GM18858 (cell line): ENCODE results near the gene BTNL8.

Experiments
- ATAC-seq: cut with Tn5 transposase; IDR thresholded peaks from one replicate; pipeline ENCODE4 v1.9.1; 2021; ENCODE audit not compliant: unreplicated experiment

Gene BTNL8

DNA sequence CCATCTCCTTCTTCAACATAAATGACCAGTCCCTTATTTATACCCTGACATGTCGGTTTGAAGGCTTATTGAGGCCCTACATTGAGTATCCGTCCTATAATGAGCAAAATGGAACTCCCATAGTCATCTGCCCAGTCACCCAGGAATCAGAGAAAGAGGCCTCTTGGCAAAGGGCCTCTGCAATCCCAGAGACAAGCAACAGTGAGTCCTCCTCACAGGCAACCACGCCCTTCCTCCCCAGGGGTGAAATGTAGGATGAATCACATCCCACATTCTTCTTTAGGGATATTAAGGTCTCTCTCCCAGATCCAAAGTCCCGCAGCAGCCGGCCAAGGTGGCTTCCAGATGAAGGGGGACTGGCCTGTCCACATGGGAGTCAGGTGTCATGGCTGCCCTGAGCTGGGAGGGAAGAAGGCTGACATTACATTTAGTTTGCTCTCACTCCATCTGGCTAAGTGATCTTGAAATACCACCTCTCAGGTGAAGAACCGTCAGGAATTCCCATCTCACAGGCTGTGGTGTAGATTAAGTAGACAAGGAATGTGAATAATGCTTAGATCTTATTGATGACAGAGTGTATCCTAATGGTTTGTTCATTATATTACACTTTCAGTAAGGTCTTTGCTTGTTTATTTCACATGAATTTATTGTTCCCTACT is 51.5 kb downstream of the BTNL8 start:
- ATAC-seq = no peak

DNA sequence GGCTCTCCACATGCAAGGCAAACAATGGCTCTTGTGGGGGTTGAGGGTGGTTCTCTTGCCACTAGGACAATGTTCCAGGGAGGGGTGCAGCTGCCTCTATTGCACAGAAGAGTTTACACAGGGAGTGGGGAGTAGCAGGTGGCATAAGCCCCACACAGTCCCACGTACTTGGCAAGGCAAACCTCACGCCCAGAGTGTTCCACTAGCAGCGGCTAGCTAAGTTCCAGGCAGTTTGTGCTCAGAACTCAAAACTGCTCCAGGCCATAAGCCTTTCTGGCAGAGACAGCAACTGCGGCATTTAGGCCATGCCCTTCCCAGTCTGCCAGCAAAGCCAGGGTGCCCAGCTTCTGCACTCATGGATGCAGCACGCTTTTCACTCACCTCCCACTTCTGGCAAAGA is 60.7 kb downstream of the BTNL8 start:
- no peak for ATAC-seq

DNA sequence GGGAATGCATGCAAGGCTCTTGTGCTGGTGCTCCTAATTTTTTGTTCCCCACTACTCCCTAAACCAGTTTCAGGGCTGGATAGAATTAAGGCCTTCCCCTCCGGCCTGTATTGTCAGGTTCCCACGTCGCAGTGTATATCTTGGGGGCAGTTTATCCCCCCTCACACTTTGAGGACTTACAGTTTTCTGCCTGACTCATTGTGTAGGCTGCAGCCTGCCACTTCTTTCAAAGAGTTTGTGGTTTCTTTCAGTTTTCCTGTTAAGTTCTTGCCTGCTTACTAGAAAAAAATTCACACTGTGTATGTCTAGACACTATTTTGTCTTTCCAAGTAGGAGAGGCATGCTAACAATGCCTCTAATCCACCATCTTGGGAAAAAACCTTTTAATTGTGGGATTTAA is 61.2 kb downstream of the BTNL8 start:
- ATAC-seq = no peak

DNA sequence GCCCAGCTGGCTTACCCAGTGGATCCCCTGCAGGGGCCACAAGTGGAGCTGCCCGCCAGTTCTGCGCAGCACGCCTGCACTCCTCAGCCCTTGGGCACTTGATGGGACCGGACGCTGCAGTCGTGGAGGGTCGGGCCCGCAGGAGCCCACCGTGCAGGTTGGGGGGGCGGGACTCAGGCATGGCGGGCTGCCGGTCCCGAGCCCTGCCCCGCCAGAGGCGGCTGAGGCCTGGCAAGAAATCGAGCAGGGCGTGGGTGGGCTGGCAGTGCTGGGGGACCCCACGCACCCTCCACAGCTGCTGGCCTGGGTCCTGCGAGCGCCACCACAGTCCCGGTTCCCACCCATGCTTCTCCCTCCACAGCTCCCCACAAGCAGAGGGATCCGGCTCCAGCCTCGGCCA is 70.4 kb downstream of the BTNL8 start:
- no peak for ATAC-seq

DNA sequence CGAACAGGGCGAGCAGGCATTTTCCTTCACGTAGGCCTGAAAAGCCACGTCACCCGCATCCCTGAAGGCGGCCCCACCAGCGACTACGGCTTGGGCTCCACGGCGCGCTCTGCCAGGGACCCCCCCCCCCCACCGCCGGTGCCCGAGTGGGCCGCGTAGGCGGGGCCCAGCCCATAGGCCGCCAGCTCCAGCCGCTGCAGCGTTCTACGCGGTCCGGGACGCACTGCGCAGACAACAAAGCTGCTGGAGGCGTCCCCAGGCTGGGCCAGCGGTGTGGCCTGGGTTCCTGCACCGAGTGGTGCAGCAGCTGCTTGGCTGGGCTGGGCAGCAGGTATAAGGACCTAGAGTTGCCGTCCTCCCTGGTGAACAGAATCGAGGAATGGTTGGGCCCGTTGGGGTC is 71.4 kb downstream of the BTNL8 start:
- no peak for ATAC-seq

DNA sequence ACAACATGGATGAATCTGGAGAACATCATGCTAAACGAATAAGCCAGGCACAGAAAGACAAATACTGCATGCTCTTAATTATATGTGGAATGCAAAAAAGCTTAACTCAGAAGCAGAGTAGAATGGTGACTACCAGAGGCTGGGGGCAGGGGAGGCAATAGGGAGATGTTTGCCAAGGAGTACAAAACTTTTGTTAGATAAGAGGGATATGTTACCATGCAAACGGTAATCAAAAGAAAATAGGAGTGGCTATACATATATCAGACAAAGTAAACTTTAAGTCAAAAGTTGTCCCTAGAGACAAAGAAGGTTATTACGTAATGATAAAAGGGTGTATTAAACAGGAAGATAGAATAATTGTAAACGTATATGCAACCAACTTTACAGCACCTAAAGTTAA is 71.9 kb downstream of the BTNL8 start:
- ATAC-seq = no peak

DNA sequence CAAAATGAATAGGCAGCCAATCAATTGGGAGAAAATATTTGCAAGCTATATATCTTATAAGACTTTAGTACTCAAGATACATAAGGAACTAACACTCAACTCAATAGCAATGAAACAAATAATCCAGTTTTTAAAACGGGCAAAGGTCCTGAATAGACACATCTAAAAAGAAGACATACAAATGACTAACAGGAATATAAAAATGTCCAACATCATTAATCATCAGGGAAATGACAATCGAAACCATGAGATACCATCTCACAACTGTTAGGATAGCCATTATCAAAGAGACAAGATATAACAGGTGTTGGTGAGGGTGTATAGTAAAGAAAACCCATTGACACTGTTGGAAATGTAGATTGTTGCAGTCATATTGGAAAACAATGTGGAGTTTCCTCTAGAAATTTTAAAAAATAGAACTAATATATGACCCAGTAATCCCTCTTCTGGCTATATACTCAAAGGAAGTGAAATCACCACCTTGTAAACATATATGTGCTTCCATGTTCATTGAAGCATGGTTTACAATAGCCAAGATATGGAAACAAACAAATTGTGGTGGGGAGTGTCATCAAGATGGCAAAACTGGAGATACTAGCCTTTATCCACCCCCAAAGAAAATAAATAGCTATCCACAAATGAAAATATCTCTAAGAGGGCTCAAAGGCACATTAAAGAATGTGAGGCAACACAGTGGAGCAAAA is 75.8 kb downstream of the BTNL8 start:
- ATAC-seq = no peak

DNA sequence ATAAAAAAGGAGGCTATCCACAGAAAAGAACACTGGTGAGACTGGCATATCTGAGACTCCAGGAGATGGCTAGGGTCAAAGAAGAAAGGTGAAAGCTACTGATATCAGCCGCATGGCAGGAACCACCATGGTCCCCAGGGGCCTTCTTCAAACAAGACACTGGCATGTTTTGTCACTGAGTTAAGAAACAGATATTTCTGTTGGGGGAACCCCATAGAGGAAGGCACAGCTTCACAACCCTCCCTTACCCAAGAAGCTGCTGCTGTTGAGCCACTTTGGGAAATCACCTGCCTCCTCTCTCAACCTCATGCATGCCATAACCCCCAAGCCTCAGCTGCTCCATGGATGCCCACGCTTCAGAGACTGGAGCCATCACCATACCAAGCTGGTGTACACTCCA is 76.4 kb downstream of the BTNL8 start:
- ATAC-seq = peak; percentile 95

DNA sequence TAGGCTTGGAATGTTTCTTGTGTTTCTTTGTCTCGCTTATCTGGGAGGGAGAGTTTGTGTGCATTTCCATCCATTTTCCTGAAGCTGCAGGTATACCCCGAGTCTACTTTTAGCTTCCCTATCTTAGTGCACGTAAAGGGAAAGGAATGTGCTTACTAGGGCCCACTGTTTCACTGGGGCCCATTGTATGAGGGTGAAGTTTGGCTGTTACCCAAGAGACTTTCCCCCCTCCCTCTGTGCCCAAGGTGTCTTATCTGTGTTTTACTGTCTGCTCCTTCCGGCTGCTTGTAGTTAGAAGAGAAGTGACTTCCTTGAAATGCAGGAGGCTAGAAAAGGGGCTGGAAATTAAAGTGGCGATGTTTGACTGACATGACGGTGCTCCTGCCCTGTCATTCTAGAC is 77.6 kb downstream of the BTNL8 start:
- no peak for ATAC-seq

DNA sequence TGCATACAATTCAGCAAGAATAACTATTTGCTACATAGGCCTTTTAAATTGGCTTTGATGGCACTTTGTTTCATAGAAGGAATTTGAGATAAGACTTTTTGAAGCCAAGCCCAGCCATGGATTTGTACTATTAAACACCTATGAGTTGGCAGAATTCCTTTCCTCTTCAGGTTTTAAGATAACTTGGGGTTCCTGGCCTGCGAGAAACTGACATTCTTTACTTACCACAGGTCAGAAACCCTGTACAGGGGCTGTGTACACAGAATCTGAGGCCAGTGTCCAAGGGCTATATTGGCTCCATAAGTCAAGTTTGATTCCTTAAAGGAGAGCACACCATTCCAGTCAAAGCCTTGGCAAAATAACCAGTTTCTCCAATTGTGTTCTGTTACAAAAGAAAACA is 78.9 kb downstream of the BTNL8 start:
- ATAC-seq = no peak

DNA sequence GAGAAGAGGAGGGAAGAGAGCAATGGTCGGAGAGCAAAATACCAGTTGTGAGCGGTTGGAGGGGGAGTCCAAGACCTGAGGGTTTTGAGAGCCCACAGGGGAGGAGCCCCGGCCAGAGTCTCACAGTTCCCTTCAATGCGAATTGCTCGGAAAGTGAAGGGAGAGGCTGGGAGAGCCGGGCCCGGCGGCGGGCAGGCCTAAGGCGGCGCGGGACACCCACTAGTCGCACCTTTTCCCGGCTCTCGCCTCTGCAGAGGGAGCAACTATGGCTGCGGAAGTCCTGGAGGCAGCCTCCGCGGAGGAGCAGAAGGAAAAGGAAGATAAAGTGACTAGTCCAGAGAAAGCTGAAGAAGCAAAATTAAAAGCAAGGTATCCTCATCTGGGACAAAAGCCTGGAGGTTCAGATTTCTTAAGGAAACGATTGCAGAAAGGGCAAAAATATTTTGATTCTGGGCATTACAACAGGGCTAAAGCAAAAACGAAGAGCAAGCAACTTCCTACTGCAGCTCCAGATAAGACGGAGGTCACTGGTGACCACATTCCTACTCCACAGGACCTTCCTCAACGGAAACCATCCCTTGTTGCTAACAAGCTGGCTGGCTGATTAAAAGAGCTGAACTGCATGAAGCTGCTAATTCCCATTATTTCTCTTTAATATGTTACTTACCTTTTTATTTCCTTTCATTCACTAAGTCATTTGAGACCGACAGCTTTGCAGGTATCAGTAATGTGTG is 83.2 kb downstream of the BTNL8 start:
- ATAC-seq = no peak

DNA sequence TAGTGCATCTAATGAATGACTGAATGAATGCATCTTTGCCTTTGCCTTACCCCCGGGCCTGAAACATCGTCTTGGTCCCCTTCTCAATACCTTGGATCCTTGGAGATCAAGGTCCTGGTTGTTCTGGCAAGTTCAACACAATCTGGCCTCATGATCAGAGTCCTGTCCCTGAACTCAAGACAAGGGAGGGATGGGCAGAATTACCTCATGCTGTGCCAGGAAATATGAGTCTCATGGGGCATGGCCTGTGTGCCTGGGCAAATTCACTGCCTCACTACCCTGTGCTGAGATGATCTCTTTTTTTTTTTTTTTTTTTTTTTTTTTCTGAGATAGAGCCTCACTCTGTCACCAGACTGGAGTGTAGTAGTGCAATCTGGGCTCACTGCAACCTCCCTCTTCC is 89.1 kb downstream of the BTNL8 start:
- ATAC-seq = no peak

DNA sequence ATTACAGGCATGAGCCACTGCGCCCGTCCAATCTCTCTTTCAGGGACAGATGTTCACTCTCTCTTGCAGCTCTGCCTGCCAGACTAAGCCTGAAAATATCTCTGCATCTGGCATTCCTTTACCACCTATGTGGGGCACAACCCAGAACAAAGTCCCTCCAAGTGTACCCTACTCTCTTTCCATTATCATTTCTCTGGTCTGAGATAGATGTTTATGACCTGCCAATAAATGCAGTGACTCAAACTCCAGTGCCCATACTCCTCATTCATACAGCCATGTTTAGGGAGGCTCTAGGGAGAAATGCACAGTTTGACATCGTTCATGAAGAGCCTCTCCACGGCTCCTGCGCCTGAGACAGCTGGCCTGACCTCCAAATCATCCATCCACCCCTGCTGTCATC is 89.6 kb downstream of the BTNL8 start, which contains the start of gene BTNL3:
Gene BTNL3, plus strand, starts transcription at position 255 of the 400 bp plus-strand sequence. CDS start 183 bp downstream, outside the sequence.
- ATAC-seq = no peak

DNA sequence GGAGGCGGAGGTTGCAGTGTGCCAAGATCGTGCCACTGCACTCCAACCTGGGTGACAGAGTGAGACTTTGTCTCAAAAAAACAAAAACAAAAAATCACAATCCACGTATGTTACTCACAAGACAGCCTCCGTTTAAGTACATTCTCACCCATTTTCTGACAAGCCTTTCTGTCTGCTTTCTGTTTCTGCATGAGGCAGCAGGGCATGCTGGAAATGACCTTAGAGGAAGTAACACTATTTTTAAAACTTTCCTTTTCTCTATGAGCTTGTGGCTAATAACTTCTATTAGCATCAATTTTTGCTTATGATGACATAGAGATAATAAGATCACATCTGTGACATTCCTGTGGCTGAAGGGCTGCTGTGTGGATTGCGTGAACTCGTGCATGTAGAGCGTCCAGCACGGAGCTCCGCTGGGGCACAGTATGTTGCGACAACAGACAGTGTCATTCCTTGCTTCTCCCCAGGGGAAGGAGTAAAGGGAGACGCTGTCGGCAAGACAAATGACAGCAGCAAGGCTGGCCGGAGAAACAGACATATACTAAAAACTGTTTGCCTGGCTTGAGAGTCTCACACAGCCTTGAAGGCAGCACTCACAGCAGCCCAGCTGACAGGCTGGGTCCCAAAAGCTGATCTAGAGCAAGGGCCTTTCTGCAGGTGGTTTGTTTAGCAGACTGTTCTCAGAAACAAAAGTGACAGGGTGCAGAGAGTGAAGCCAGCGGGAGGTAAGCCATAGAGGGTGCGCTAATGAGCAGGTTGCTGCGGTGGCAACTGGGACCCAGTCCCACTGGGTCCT is 91.3 kb downstream of the BTNL8 start:
- ATAC-seq = no peak

DNA sequence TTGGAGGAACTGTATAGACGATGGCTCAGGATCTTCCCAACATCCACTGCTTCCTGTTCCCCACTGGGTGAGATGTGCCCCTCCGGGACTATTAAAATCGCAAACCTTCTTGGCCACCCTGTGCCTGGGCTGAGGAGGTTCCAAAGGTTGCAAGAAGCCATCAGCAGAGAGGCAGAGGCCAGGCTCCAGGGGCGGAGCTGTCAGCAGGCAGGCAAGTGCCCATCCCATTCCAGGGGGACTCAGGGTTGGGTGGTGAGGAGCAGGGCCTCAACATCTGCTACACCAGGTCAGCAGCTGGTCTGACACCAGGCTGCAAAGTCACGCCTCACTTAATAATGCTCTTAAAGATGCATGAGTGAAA is 91.9 kb downstream of the BTNL8 start:
- no peak for ATAC-seq
